HG02970 (cell line): ENCODE data around the gene FARS2.
"Not testable (repeated sequence)": the region's sequence is repeated elsewhere in the genome, so short reads cannot be mapped to it uniquely, and the experiment has no call there.

Source experiments
- ATAC-seq: cut with Tn5 transposase; IDR thresholded peaks from one replicate; pipeline ENCODE4 v1.9.1; 2021; ENCODE audit warnings: mild to moderate bottlenecking, moderate library complexity, moderate number of reproducible peaks; ENCODE audit not compliant: unreplicated experiment, low FRiP score

The FARS2 gene

DNA sequence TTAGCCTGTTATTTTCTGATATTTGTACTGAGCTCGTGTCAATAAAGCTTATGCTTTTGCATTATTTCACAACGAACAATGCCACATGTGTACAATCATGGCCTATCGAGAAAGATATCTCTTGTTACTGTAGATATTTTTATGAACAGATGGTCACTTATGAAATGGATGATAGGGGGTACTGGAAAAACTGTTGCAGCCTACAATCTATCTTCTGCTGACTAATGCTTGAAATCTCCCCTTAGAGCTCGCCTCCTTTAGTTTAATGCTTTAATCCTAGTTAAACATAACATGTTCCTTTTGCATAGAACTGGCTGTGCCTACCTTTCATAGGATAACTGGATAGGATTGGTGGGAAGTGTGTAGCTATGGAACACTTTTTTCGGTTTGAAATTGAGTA is 296.2 kb downstream of the FARS2 start:
- no peak for ATAC-seq

DNA sequence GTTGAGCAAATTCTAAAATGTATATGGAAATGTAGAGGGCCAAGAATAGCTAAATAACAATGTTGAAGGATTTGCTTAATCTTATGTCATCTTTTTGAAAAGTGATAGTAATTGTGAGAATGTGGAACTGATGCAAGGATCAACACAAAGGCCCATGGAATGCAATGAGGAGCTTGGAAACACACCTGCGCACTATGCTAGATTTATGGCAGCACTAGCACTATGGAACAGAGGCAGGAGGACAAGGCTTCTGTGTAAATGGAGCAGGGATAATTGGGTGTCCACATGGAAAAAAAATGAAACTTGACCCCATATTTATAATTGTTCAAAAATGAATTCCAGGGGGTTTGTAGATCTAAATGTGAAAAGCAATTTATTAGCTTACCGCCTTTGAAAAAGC is 298.3 kb downstream of the FARS2 start:
- ATAC-seq, result no peak

GRCh38 chr6:5562277-5562676 is 301.0 kb downstream of the FARS2 start:
- no peak for ATAC-seq

DNA sequence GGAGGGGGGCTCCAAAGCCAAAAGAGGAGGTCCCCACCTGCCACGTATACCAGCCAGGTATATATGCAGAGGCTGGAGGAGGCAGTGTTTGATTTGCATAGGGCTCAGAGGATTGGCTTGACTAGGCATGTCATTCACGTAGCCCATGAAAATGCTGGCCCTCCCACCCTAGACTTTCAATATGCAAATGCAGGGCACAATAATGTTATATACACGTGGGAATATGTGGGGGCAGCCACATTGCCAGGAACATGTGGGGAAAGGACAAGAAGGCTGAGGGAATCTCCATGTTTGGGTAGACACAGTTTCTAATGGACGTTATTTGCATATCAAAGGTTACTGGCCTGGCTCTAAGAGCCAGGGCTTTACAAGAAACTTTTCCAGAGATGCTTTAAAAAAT is 301.8 kb downstream of the FARS2 start:
- ATAC-seq, result no peak

DNA sequence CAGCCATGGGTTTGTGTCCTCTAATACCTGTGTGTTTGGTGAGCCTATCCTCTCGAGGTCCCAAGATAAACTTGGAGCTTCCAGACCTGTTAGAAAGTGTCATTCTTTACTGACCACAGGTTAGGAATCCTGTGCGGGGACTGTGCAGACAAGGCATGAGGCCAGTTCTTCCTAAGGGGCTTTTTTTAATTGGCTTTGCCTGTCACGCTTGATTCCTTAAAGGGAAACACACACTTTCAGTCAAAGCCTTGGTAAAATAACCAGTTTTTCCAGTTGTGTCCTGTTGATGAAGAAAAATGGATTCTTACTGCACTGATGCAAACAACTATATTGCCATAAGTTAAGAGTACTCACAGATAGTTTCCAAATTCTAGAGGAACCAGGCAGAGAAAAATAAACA is 303.4 kb downstream of the FARS2 start:
- ATAC-seq, result not testable (repeated sequence)

GRCh38 chr6:5565971-5566370 is 304.7 kb downstream of the FARS2 start:
- no peak for ATAC-seq

DNA sequence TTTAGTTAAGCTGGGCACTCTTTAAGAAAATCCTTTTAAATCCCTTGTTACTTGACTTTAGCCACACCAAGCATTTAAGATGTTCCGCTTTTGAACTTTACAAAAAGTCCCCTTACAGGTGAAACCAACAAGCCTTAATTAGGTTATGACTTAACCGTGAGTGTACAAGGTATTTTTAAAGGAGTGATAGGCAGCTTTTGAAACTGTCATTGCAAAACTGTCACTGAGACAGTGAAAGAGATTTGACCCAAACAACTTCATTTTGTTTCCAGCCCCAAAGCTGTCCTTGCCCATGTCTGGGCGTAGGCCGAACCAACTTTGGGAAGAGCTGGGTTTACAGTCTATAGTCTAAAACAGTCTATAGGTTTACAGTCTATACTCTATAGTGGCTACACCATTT is 305.4 kb downstream of the FARS2 start:
- no peak for ATAC-seq

- no peak for ATAC-seq
Measured at GRCh38 chr6:5567352-5567751, 306.0 kb downstream of the FARS2 start.

DNA sequence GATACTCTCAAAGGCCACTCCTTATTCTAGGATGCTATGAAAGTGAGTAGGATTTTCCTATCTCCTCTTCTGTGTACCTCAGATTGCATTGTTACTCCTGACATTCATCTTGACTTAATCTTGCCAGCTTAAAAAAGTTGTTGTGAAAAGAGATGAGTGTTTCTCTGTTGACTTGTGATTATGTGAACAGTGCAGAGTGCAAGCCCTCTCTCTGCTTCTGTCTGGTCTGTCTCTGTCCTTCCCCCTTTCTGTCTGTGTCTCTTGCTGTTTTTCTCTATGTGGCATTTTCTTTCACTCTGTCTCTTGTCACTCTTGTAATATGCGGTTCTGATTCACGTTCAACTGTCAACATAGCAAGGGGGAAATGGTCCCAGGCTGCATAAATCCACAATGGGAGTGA is 306.6 kb downstream of the FARS2 start:
- ATAC-seq, result no peak

- no peak for ATAC-seq
Measured at GRCh38 chr6:5569491-5569890, 308.2 kb downstream of the FARS2 start.

GRCh38 chr6:5570641-5571040 is 309.3 kb downstream of the FARS2 start:
- no peak for ATAC-seq

DNA sequence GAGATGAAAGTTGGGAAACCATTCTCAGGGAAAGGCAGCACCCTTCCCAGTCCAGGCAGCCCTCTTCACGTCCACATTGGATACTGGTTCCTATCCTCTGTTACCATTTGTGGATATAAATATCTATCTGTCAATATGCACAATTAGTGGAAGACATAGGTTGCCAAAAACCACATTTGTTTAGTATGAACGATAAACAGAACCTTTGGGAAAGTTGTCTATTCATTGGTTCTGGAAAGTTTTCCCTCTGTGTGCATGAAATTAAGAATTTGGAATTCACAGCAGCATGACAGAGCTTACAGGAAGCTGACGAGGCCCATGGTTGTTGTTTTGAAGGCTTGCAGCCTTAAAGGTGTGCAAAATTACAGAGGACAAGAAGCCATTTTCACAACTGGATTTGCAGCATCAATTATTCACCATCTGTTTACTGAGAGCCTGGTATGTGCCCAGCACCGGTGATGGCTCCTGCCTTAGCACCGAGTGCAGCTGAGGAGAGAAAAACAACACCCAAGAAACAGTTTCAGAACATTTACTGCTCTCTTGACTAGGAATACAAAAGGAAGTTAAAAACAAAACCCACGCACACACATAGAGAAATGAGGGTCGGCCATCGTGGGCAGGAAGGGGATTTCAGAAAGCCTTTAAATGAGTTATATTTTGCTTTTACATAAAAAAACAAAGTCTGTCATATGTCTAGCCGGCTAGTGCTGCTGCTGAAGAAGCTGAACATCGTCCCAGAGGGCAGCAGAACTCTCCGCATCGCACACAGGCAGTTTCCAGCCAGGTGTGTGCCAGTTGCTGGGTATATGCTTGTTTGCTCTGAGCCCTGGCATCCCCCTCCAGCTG is 319.6 kb downstream of the FARS2 start:
- no peak for ATAC-seq

DNA sequence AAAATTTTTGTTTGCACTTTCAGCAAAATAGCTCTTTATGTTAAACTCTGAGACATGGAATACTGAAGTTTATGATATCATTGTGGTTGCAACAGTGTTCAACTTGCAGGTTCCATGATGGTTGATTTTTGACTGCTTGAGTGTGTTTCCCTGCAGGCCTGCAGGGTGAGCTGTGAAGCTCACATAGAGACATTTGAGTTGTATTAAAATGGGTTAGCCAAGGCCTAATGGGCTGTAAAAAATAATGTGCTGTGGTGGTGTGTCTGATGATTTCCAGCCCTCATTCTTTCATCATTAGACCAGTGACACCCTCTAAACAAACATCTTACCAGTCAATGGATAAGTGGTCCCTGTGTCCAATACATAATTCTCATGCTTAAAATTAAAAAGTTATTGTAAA is 321.4 kb downstream of the FARS2 start:
- ATAC-seq, result no peak

- no peak for ATAC-seq
Measured at GRCh38 chr6:5583528-5583927, 322.2 kb downstream of the FARS2 start.

- ATAC-seq, result no peak
Measured at GRCh38 chr6:5584078-5584482, 322.8 kb downstream of the FARS2 start.

- ATAC-seq, result no peak
Measured at GRCh38 chr6:5587648-5588047, 326.3 kb downstream of the FARS2 start.

- ATAC-seq, result no peak
Measured at GRCh38 chr6:5589422-5590141, 328.3 kb downstream of the FARS2 start.

DNA sequence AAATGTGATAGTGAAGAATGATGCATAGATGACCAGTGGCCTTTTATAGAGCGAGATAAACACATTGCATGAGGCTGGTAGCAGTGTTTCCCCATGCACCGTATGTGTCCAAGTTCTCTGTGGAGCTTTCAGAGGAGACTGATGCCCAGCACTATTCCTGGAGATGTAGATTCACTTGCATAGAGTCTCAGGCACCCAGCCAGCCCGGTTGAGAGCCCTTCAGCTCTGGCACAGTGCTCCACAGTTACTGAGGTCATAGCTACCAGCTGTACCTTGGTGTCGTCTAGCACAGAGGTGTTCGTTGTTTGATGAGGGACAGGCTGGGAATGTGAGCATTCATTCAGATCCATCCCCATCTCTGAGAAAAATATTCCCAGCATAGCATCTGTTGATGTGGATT is 328.9 kb downstream of the FARS2 start:
- no peak for ATAC-seq

DNA sequence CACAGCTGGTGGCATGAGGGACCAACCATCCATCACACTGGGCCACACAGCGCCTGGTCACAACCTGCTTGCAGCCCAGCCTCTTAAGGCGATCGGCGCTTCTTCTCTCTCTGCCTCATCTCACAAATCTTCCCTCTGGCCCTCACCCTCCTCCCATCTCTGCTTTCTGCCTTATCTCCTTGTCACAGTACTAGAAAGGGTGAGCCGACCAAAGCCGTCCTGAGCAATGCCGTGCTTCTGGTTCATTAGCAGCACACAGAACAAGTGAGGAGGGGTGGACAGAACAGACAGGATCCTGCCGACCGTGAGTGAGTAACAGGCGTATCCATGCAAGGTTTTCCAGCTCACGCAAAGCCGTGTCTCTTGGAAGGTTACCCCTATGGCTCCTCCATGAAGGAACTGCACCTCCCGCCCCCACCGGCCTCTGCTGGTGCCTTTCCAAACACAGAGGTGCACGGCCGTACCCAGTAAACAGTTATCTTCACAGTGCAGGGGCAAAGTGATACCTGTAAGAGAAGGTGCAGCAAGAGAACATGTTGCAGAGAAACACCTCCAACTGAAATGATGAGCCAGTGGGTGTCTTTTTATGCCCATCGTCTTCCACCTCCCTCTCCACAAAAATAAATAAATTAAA is 331.7 kb downstream of the FARS2 start:
- ATAC-seq, result no peak

- ATAC-seq, result no peak
Measured at GRCh38 chr6:5595184-5595583, 333.9 kb downstream of the FARS2 start.

DNA sequence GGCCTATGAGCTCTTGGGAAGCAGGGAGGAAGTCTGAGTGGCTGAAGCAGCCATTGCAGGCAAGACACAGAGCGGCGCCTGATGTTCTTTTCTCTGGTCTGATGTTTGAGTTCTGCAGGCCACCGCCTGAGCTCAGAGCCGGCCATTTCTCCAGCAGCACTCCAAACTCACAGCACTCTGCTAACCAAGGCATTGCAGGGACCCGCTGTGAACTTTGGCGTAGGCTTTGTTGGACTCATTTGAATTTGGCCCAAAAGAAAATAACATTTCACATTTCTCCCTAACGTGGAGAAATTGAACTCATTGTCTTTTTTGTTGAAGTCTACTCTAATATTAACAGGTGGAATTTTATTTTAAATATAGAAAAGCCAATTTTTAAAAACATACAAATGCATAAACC is 336.1 kb downstream of the FARS2 start:
- no peak for ATAC-seq
